Thyroid gland (tissue), 4 donors: ENCODE data around the gene BRPF3.

Source experiments
- CTCF ChIP-seq, 6 experiments: fragments of 200-600 bp in 3 of 6; fragments of 450-650 bp in 3 of 6; sonication (generic) in 3 of 6; IDR thresholded peaks; one replicate each; pipeline ENCODE4 v1.5.1; 2016 to 2019; ENCODE audit warnings: antibody characterized with exemption in 6 of 6, mild to moderate bottlenecking in 2 of 6, inconsistent platforms in 1 of 6, moderate library complexity in 1 of 6
- POLR2A ChIP-seq, 2 donors: fragments of 450-650 bp; IDR thresholded peaks; one replicate each; pipeline ENCODE4 v1.6.1; 2017; ENCODE audit warnings: antibody characterized with exemption in 2 of 2, mild to moderate bottlenecking in 2 of 2, moderate library complexity in 1 of 2

DNA sequence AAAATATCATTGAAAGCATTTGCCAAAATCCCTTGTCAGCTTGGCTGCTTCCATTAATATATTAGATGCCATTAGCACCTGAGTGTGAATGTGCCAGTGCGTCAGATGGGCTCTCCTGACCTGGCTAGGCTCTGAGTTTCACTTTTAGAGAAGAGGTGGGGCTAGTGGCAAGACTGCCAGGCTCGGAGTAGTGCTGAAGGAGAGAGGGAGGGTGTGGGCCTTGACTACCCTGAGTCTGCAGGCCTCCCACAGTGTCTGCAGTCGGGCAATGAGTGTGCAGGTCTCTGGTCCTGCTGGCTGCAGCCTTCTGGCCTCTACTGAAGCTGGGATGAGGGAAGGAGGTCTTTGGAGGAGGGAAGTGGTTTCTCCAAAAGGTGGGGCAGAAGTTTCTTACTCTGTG, 38.8 kb downstream of the BRPF3 start:
- TF ChIP-seq CTCF (IDR thresholded peaks at IDR 0.05) = no peak
- no peak for TF ChIP-seq POLR2A (IDR thresholded peaks at IDR 0.05)
